ENCODE data around the gene DYNLRB2.

Gene DYNLRB2

GRCh38 chr16:80527297-80527696 is 13.5 kb upstream of the DYNLRB2 start:
- DNase-seq (ENCODE audit: low read depth in 1 of 2, low spot score in 1 of 2) = peak in 1 of 2 experiments; percentile 56
- no peak for TF ChIP-seq REST (IDR thresholded peaks at IDR 0.05; ENCODE audit: insufficient replicate concordance, low read depth)
- TF ChIP-seq GABPA (IDR thresholded peaks at IDR 0.05; ENCODE audit: low read depth) = no peak
- TF ChIP-seq CTCF (IDR thresholded peaks at IDR 0.05; ENCODE audit: insufficient read depth, low read length) = peak; percentile 34
- TF ChIP-seq POLR2AphosphoS5 (IDR thresholded peaks at IDR 0.05; ENCODE audit: low read depth) = no peak
- peak; percentile 42; the same call in 1 of the 2 replicates for TF ChIP-seq SPI1 (IDR thresholded peaks at IDR 0.05; ENCODE audit: borderline replicate concordance, low read depth)
- H3K27ac ChIP-seq (replicated peaks) = no peak overlapping the region
- H3K27me3 ChIP-seq (ENCODE audit: insufficient read depth, poor library complexity, severe bottlenecking) = no peaks in the 10 kb centered on the region
- no peak overlapping the region for H3K4me3 ChIP-seq (replicated peaks; ENCODE audit: insufficient read depth, low read length)

GRCh38 chr16:80530479-80530878 is 10.3 kb upstream of the DYNLRB2 start:
- no peak for DNase-seq (ENCODE audit: low read depth in 1 of 2, low spot score in 1 of 2)
- H3K4me3 ChIP-seq (replicated peaks; ENCODE audit: insufficient read depth, low read length) = no peak overlapping the region
- TF ChIP-seq CTCF (IDR thresholded peaks at IDR 0.05; ENCODE audit: insufficient read depth, low read length) (no peak), SPI1 (IDR thresholded peaks at IDR 0.05; ENCODE audit: borderline replicate concordance, low read depth) (no peak), POLR2AphosphoS5 (IDR thresholded peaks at IDR 0.05; ENCODE audit: low read depth) (no peak), REST (IDR thresholded peaks at IDR 0.05; ENCODE audit: insufficient replicate concordance, low read depth) (no peak), GABPA (IDR thresholded peaks at IDR 0.05; ENCODE audit: low read depth) (no peak)
- peaks cover 2% of the 10 kb centered on the region for H3K27me3 ChIP-seq (ENCODE audit: insufficient read depth, poor library complexity, severe bottlenecking)
- H3K27ac ChIP-seq (replicated peaks) = no peak overlapping the region

GRCh38 chr16:80536238-80536637 is 4.6 kb upstream of the DYNLRB2 start:
- Histone ChIP-seq H3K27me3 (ENCODE audit: insufficient read depth, poor library complexity, severe bottlenecking) (peaks cover 2% of the 10 kb centered on the region), H3K27ac (replicated peaks) (no peak overlapping the region), H3K4me3 (replicated peaks; ENCODE audit: insufficient read depth, low read length) (no peak overlapping the region)
- TF ChIP-seq SPI1 (IDR thresholded peaks at IDR 0.05; ENCODE audit: borderline replicate concordance, low read depth) (no peak), GABPA (IDR thresholded peaks at IDR 0.05; ENCODE audit: low read depth) (no peak), CTCF (IDR thresholded peaks at IDR 0.05; ENCODE audit: insufficient read depth, low read length) (no peak), POLR2AphosphoS5 (IDR thresholded peaks at IDR 0.05; ENCODE audit: low read depth) (no peak), REST (IDR thresholded peaks at IDR 0.05; ENCODE audit: insufficient replicate concordance, low read depth) (no peak)
- DNase-seq (ENCODE audit: low read depth in 1 of 2, low spot score in 1 of 2) = no peak

Measured in HL-60 (cell line).